A673 (cell line): ENCODE results near the gene TYSND1. TPM values are rescaled to one million over a fixed set of nuclear protein-coding genes. Genes with fewer than 3 reads are reported as not detected.

Source experiments
- BruUV-seq: library from RNA; stranded (reverse); fragments of 400-500 nt; replicated peaks from 2 replicates; lab custom pipeline; 2021; lab: Mats Ljungman, UMichigan
- CTCF ChIA-PET: fragments of 300-600 bp; sonication (Branson Sonifier 250); formaldehyde crosslinking; loops from one replicate; lab custom pipeline; 2022; ENCODE audit warnings: antibody characterized with exemption; lab: Charles Lee
- POLR2A ChIA-PET: fragments of 300-600 bp; sonication (Branson Sonifier 250); formaldehyde crosslinking; loops from one replicate; lab custom pipeline; 2022; ENCODE audit warnings: antibody characterized with exemption; ENCODE audit not compliant: low non-redundant PET; lab: Charles Lee
- DNase-seq: peaks from one replicate; pipeline ENCODE4 v3.0.0-alpha.2; 2015; ENCODE audit warnings: low spot score
- H3K27ac ChIP-seq: fragments of 200-600 bp; sonication (generic); 2 replicates; pipeline ENCODE4 v1.5.1; 2016; ENCODE audit warnings: mixed run types, low read depth, mild to moderate bottlenecking, mixed read lengths, antibody characterized with exemption, low read length; ENCODE audit not compliant: poor library complexity, severe bottlenecking
- H3K27me3 ChIP-seq: fragments of 200-600 bp; sonication (generic); replicated peaks from 2 replicates; pipeline ENCODE4 v1.6.1; 2017; ENCODE audit warnings: mixed run types, low read depth, mild to moderate bottlenecking, mixed read lengths, antibody characterized with exemption, low read length; ENCODE audit not compliant: insufficient read depth, poor library complexity
- H3K36me3 ChIP-seq: fragments of 200-600 bp; sonication (generic); 2 replicates; pipeline ENCODE4 v1.6.1; 2016; ENCODE audit warnings: mixed run types, mild to moderate bottlenecking, mixed read lengths, antibody characterized with exemption, low read length; ENCODE audit not compliant: insufficient read depth, poor library complexity, severe bottlenecking
- H3K4me1 ChIP-seq: fragments of 200-600 bp; sonication (generic); 2 replicates; pipeline ENCODE4 v1.6.1; 2017; ENCODE audit warnings: mixed run types, mild to moderate bottlenecking, mixed read lengths, antibody characterized with exemption, low read length; ENCODE audit not compliant: insufficient read depth, poor library complexity, severe bottlenecking
- H3K4me3 ChIP-seq: fragments of 200-600 bp; sonication (generic); 2 replicates; pipeline ENCODE4 v1.5.1; 2016; ENCODE audit warnings: low read depth, mixed run types, mild to moderate bottlenecking, mixed read lengths, low read length; ENCODE audit not compliant: poor library complexity, severe bottlenecking
- H3K9me3 ChIP-seq: fragments of 200-600 bp; sonication (generic); 2 replicates; pipeline ENCODE4 v1.6.1; 2016; ENCODE audit warnings: mixed run types, low read depth, mild to moderate bottlenecking, mixed read lengths, antibody characterized with exemption, low read length; ENCODE audit not compliant: poor library complexity, severe bottlenecking
- CTCF ChIP-seq: fragments of 300-800, 200-600 bp; sonication (generic); conservative IDR thresholded peaks from 2 replicates; pipeline ENCODE4 v1.5.1; 2017; ENCODE audit warnings: low read depth, mild to moderate bottlenecking, antibody characterized with exemption, low read length, moderate library complexity, mixed read lengths
- EZH2 ChIP-seq: fragments of 200-600 bp; sonication (generic); IDR thresholded peaks from 2 replicates; pipeline ENCODE4 v1.6.1; 2017; ENCODE audit warnings: borderline replicate concordance, low read depth, mild to moderate bottlenecking, mixed read lengths, antibody characterized with exemption, low read length; ENCODE audit not compliant: poor library complexity, severe bottlenecking
- intact Hi-C: fragments of 100-400 bp; cut with micrococcal nuclease; formaldehyde crosslinking; loops from one replicate; pipeline ENCODE4 v1.10.0; 2022; ENCODE audit not compliant: unreplicated experiment
- total RNA-seq: library from RNA; stranded (reverse); gene quantifications from 2 replicates; pipeline ENCODE4 v1.2.3, GENCODE V29; 2021

Gene TYSND1
- total RNA-seq, 1 experiment from 2014 or later: 36.5 TPM

GRCh38 chr10:70176441-70176840 lies 29.9 kb upstream of the TYSND1 start:
- BruUV-seq: no TSS peak
- Histone ChIP-seq H3K27ac (no peak overlapping the region), H3K27me3 (no peaks in the 10 kb centered on the region), H3K36me3 (no peaks in the 10 kb centered on the region), H3K4me3 (no peak overlapping the region), H3K4me1 (no peaks in the 10 kb centered on the region), H3K9me3 (peaks cover 5% of the 10 kb centered on the region)
- POLR2A ChIA-PET: no interaction called here
- no peak for TF ChIP-seq EZH2
- no peak for TF ChIP-seq CTCF
- CTCF ChIA-PET: no interaction called here
- intact Hi-C loops: no loop called here
- DNase-seq: no peak

GRCh38 chr10:70175516-70175915 lies 29.0 kb upstream of the TYSND1 start:
- H3K27me3 ChIP-seq: no peaks in the 10 kb centered on the region
- no peak overlapping the region for H3K27ac ChIP-seq
- intact Hi-C loops: no loop called here
- H3K36me3 ChIP-seq: no peaks in the 10 kb centered on the region
- H3K9me3 ChIP-seq: peaks cover 5% of the 10 kb centered on the region
- H3K4me3 ChIP-seq: no peak overlapping the region
- TF ChIP-seq CTCF (no peak), EZH2 (no peak)
- no peaks in the 10 kb centered on the region for H3K4me1 ChIP-seq
- DNase-seq: no peak
- POLR2A ChIA-PET: no interaction called here
- no TSS peak for BruUV-seq
- CTCF ChIA-PET: no interaction called here

DNA sequence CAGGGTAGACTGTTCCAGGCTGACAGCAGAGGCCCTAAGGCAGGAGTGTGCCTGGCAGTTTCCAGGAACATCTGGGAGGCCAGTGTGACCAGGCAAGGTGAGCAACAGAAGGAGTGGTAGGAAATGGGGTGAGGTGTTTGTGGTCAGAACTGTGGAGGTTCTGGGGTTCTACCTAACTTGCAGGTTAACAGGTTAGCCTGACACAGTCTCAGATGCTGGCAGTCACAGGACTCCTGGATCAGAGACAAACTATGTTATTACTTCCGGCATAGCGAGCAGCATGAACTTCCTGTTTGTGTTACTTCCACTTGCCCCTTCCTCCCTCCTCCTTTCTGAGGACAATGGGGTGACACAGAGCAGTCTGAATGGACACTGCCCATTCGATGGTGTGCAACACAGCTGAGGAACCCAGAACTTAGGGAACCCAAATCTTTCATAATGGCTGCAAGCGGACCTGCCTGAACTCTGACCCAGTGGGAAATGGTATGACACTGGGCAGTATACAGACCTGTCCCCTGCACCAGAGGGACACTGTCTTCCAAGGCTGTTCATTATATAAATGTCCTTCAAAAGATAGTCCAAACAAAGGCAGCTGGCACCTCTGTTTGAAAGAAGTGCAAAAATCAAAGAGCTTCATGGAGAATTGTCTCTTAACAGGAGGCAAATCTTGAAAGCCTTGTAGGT lies 27.7 kb upstream of the TYSND1 start:
- TF ChIP-seq CTCF: no peak
- TF ChIP-seq EZH2: no peak
- no peaks in the 10 kb centered on the region for H3K36me3 ChIP-seq
- peaks cover 3% of the 10 kb centered on the region for H3K4me1 ChIP-seq
- intact Hi-C loops: no loop called here
- DNase-seq: peak; percentile 22
- H3K9me3 ChIP-seq: no peaks in the 10 kb centered on the region
- no peaks in the 10 kb centered on the region for H3K27me3 ChIP-seq
- no TSS peak for BruUV-seq
- POLR2A ChIA-PET: no interaction called here
- CTCF ChIA-PET: no interaction called here
- no peak overlapping the region for H3K27ac ChIP-seq
- no peak overlapping the region for H3K4me3 ChIP-seq
